ENCODE results near the gene CRACDL.

The CRACDL gene

DNA sequence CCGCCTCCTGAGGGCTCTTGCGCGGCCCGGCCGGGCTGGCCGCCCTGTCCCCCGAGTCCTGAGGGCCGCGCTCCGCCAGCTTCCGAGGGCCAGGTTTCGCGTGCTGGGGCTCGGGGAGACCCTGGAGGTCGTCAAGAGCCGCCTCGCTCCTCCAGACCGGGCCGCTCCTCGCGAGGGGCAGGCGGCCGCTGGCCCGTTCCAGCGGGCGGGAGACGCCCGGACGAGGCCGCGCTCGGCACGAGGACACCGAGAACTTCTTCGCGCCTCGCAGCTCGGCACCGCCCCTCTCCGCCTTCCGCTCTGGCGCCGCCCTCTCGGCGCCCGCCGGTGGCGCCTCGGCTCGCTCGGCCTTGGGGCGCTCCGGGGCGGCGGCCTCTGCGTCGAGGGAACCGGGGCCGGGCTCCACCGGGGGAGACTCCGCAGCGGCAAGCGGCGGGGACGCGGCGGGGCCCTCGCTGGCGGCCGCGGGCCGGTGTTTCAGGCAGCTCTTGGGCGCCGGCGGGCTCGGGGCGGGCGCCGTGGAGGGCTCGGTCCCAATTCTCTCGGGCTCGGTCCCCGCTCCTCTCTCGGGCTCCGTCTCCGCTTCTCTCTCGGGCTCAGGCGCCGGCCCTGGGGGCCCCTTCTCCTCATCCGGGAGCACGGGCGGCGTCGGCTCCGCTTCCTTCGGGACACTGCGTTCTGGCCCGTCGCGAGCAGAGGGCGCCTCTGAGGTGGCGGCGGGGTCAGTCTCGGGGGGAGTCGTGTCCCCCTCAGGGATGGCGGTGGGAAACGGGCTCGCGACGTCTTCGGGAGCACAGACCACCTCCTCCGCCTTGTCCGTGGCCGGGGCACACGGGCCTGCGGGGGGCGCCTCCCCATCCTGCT lies 113.5 kb downstream of the CRACDL start:
- no peak for DNase-seq

DNA sequence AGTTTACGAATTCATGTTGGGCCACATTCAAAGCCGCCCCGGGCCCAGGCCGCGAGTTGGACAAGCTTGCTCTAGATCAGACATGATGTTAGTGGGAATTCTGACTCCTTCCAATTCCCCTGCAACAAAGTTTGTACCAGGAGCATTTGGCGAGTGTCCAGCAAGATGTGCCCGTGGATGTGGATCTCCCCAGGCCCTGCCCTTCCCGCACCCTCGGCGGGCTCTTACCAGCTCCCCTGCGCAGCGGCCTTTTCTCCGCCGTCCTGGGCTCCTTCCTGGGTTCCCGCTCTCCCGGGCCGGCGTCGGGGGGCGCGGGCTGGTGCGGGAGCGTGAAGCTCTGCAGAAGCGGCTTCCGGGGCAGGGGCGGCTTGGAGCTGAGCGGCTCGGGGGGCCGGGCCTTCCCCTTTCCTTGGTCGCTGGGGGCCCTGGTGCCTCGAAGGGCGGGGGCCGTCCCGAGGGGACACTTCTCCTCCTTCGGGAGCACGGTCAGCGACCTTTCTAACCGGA lies 114.3 kb downstream of the CRACDL start:
- DNase-seq = no peak

DNA sequence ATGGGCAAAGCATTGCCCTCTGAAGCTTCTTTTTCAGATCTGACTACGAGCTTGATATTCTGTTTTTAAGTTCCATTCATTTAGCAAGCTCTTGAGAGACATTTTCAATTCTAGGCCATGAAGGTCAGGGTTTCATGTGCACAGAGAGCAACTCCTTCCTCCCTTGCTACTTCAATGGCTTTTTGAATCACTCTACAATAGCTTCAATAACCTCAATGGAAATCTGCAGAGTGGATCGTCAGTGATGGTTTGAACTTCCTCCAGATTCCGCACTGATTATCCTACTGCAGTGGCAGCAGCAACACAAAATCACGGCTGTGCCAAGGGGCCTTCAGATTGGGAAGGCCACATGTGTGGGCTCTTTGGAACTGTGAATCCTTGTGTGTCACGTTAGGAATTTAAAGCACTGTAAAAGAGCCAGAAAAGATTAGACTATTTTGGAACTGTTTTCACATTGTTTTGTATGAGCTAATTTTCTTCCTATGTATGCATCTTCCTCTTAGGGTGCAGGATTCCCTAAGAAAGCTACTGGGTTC lies 116.7 kb downstream of the CRACDL start:
- no peak for DNase-seq

DNA sequence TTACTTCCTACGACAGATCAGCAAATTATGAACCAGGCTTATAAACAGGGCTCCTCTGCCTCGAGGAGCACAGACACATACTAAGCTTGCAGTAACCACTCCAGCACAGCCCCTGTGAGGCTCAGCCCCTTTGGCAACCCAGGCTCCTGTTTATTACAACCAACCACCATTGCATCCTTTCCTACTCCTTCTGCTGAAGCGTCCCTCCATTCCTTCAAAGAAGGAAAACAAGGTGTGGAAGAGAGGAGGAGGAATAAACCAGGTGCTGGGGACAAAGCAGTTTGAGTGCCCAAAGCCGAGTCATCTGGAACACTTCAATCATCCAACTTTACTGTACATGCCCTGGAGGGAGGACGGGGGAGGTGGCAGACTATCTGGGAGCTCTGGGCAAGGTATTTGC lies 117.9 kb downstream of the CRACDL start:
- DNase-seq = no peak

DNA sequence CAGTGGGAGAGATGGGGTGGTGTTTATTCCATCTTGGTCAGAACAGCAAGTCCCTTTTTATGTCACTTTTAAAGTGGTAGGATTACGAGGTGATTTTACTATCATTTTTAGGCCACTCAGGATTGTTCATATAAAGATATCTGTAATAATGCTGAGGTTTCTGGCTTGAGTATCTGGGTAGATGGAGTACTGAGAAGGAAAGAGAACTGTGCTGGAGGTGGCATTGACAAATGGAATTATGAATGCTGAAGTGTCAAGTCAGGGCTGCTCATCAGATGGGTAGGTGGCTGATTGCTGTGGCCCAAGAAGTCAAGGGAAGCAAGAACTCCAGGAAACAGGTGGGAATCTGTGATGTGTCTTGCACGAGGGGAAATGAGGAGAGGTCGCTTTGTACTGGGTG lies 119.7 kb downstream of the CRACDL start:
- no peak for DNase-seq

DNA sequence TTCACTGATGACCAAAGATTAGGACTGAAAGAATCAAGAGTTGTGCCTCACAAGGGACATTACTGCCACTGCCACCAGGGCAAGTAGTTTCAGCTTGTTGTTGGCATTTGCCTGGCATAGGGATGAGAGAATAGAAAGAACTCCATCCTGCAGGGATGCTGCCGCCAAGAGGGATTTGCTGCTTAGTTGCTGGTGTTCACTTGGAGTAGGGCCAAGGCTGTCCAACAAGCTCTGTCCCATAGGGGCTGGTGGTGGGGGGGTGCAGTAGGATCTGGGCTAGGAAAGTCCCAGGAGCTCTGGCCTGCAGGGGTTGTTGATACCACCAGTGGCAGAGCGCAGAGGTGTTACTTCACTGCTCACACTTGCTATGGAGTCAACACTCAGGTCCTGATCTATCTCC lies 120.2 kb downstream of the CRACDL start:
- no peak for DNase-seq

DNA sequence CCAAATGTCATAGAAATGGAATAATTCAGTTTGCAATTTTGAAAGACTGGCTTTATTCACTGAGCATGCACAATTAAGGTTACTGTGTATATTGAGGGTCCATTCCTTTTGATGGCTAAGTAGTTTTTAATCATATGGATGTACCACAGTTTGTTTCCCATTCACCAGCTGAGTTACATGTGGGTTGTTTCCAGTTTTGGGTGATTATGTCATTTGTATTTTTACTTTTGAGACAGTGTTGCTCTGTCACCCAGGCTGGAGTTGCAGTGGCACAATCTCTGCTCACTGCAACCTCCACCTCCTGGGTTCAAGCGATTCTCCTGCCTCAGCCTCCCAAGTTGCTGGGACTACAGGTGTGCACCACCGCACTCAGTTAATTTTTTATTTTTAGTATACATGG lies 124.3 kb downstream of the CRACDL start:
- DNase-seq = no peak

DNA sequence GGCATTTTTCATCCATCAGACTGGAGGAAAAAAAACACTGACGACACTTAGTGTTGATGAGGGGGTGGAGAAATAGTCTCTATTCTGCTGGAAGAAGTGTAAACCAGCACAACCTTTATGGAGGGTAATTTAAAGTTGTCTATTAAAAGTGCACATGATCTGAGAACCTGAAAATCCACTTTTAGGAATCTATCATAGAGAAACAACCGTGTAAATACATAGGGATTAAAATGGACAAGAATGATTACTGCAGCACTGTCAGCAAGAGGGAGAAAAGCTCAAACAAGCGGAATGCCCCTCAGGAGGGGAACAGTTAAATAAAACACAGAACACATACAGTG lies 125.5 kb downstream of the CRACDL start:
- no peak for DNase-seq

DNA sequence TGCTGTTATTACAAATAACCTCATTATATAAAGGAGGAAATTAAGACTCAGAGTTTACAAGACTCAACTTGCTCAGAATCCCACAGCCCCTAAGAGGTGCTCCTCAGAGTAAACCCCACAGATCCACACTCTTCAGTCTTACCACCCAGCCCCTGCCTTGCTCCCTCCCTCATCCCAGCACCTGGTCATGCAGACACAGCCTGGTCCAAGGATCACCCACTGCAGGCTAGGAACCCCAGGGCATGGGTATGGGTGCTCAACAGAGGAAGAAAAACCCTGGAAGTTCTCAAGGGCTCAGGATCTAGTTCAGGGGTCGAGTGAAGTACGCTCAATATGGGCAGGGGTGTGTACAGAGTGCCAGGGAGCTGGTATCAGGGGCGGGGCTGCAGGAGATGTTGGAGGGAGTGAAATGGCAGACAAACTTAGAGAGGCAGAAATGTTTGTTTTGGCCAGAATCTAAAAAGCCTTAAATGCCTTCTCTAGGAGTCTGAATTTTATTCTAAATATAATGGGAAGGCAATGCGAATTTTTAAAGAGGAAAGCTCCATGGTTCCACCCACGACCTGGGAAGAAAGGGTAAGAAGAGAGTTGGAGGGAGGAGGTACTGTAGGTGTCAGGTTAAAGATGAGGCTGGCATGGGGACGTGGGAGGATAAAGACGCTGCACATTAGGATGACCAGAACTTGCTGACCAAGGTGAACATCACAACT lies 126.0 kb downstream of the CRACDL start:
- no peak for DNase-seq

DNA sequence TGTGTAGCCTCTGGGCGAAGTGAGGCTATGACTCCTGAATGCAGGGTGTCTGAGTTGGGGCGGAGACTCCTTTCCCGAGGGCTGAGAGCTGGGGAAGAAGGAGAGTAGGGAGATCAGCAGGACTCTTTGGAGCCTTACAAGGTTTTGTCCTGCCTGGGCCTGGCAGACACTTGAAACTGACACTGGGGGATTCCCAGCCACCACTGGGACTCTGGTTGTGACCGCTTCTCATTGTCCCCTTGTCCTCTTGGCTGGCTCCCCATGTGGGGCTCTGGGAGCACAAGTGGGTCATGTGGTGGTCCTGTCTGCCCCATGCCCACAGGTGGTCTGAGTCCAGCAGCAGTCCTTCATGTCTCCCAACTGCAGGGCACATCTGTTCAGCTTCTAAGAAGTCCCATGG lies 126.9 kb downstream of the CRACDL start:
- no peak for DNase-seq

DNA sequence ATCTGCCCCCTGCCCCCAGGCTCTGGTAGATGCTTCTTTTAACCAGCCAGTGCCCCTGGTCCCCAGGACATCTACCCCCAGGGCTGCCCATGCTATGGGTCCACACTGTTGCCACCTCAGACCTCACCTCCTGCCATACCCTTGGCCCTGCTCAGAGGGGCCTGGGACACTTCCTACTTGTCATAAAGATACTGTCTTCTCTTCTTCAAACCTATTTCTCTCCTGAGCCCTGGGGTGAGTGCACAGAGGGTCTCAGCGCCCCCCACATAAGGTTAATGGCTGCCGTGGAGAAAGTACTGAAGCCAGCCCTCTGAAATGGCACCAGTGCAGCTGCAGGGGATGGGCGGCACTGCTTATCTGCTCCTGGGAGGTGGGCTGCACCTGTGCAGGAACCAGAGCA lies 127.5 kb downstream of the CRACDL start:
- no peak for DNase-seq

DNA sequence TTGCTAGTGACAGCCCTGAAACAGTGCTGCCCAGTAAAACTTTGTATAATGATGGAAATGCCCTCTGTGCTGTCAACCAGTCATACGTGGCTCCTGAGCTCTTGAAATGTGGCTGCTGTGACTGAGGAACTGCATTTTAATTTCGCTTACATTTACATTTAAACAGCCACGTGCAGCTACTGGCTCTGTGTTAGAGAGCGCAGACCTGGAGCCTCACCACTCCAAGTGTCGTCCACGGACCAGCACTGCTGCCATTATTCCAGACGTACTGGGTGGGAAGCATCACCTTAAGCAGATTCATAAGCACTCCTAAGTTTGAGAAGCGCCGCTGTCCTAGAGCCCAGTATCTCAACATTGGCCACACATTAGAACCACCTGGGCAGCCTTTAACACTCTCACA lies 128.1 kb downstream of the CRACDL start:
- no peak for DNase-seq

DNA sequence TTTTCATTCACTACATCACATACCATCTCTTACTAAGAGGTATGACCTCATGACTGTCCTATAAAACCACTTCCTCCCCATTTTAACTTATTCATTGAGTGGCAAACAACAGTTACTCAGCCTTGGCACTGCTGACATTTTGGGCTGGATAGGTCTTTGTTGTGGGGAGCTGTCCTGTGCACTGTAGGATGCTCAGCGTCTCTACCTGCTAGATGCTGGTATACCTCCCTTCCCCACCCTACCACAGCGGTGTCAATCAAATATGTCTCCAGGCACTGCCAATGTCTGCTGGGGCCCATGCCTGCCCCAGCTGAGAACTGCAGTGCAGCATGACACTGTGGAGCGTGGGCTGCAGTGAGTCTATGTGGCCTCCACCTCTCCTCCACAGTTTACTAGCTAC lies 128.8 kb downstream of the CRACDL start:
- DNase-seq = no peak

DNA sequence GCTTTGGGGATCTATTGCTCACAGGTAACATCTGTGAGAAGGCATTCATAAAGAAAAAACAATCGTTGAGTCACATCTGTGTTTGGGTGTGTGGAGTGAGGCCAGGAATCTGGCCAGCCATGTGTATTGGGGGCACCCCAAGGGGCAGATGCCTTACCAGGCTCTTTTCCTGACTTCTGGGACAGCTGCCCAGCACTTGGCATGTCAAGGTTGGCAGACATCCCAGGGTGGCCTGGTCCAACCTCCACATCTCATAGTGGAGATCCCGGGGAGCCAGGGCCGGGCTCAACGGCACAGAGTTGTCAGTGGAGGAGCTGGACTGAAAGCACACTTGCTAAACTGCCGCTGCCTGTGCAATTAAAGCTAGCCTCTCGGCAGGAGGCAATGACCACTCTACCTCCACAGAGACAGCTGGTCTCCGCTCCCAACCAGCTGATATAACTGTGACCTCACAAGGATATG lies 129.8 kb downstream of the CRACDL start:
- DNase-seq = no peak

DNA sequence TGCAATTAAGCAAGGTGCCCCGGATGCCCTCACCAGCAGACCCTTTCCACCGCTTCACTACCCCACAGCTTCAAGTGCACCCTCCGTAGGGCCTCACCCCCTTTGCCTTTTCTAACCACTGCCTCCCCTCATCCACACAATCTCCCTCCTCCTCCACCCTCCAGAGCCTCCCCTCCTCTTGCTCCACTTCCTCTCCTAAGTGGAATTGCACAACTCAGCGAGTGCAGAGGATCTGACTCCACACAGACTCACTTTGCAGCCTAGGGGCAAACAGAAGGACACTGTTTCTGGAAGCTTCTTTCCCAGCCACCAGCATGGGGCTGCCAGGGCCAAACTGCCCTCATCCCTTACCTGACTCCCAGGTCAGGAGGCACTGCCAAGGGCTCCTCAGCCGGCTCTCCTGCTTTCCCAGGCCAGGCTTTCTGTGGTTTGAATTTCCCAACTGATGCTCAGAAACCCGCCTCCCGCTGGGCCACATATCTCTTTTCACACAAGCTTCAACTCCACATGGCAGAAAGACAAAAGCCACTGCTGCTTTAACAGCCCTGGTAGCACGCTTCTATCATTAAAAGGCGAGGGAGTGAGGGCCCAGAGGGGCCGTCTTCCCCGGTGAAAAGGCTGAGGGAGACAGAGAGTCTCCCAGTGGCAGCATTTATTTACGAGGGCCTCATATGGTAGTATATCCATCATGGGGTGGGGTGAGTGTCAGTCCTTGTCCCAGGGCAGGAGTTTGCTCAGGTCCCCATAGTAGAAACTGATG lies 130.4 kb downstream of the CRACDL start:
- DNase-seq = no peak

DNA sequence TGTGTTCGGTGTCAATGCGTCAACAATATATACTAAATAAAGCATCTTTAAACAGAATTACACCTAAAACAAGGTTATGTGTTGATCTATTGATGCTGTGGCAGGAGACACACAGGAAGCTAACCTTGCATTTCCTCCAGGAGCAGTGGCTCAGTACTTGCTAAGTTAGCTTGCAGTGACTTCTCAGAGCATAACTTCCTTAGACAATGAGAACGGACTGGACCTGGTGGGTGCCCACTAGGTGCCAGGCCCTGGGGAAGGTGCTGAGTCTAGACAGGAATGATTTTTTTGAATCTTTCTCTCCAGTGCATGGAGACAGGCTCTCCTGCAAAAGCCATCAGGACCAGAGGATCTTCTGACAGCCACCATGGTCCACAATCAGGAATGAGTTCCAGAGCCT lies 131.3 kb downstream of the CRACDL start:
- no peak for DNase-seq

DNA sequence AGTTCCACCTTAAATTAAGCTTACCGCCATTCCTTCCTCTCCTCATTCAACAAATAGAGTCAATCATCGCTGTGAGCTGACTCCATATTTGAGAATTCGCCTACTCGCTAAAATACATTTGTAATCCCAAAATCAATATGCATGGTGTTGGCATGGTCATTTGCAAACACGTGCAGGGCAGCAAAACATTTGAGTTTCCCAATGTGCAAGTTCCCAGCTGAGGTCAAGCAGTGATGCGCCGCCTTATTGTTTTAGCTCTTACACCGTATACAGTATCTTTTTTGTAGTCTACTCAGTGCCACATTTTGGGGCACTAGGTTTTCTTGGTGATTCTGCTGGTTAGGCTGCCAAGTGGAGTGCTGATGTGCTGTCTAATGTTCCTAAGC lies 131.8 kb downstream of the CRACDL start:
- DNase-seq = no peak

DNA sequence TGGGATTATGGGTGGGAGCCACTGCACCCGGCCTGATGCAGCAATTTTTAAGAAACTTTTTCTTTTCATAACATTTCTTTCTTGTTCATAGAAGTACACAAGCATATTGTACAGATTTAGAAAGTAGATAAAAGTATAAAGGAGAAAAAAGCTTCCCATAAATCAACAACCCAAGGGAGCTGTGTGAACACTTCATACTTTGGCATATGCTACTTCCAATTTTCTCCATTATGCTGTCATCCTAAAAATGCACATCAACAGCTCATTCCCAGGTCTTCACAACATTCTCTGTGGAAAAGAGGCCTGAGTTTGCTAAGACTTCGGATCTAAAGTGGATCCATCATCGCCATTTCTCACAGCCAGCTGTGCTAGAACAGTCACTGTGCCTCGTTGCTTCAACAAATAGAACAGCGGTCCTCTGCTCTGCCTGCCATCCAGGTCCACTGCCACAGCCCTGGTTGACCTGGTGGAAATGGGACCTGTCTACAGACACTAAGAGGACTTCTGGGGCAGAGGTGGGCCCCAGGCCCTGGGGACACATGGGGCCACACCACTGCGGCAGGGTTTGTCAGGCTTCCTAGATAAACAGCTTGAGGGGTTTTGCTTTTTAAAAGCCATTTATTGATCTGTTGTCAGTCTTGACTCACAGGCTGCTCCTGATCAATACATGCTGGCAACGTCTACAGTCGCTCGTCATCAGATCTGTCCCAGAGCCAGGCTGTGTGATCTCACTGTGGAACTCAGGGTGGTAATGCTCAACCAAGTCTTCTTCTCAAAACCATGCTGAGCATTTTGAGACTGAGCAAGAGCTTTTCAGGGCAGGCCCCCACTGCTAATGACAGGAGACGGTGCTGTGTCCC lies 132.4 kb downstream of the CRACDL start:
- no peak for DNase-seq

DNA sequence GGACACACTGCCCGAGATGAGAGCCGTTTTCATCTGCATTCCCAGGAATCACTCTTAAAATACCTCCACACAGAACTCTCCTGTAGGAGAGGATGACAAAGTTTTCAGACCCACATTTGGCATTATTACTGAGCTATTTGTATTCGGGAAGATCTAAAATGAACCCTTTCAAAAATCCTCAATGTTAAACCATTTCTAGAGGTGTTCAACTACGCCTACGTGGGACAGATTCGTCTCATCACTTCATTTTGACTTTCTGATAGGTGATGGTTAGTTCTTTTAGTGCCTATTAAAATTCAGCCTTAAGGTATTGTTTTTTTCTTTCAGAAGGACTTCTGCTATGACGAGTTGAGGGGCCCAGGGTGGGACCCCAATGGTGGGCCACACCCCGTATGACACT lies 133.7 kb downstream of the CRACDL start:
- no peak for DNase-seq

DNA sequence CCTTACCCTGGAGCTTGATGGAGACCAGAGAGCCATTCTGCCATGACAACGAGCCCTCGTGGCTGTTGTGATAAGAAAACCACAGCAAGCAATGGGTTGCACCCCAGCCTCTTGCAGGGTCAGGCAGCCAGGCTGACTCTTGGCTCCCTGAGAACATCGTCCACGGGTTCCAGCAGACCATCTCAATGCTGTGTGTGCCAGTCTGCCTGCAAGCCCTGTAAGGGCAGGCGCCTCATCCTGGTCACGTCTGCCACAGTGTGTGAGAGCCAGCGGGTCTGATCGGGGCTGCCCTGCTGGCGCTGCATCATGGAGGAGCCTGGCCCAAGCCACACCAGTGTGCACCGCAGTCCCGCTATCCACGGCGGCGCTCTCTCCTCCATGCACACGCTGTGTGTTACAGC lies 134.1 kb downstream of the CRACDL start:
- DNase-seq = no peak

DNA sequence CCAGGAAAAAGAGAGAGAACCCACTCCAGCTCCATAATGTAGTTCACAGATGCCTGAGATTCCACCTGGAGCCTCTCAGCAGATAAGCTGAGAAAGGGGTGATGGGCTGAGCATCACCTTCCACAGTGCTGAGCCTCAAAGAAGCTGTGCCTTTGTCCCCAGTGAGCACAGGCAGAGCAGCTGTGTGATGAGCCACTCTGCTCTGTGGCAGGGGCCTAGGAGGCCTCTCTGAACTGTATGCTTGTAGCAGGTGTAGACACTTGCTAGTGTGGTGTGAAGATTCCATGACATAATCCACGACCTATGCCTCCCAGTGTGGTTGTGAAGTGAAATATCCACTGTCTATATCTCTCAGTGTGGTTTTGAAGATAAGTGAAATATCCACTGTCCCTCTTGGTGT lies 134.7 kb downstream of the CRACDL start:
- DNase-seq = no peak

DNA sequence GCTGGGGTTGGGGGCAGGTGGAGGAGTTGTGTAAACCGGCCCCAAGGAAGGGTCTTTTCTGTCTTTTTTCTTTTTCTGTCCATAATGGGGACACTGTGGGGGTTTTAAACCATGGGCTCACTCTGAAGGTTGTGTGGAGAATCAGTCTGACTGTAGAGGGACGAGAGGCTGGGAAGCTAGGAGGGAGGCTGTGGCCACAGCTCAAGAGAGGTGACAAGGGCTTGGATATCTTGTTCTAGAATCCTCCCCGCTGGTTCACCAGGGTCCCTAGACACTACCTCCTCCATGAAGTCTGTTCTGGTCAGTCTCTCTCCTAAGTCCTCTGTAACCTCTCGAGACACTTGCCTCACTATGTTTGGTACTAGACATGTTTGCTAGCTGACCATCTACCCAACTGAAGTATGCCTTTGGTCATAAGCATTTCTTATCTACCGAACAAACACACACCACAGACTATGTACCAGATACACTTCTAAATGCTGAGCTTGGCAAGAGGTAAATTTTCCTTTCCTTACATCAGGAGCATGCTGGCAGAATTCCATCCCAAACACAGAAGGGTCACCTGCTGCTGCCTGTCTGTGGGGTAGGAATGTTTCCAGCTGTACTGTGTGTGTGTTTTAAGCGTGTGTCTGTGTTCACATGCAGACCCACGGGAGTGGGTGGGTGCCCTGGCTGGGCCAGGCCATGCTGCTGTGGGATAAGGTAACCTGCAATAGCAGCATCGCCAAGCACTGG lies 135.5 kb downstream of the CRACDL start:
- no peak for DNase-seq

Data from DMS53 (cell line).